Keratinocyte (primary cell): ENCODE results near the gene CTNNA2. TPM values are rescaled to one million over a fixed set of nuclear protein-coding genes. Genes with fewer than 3 reads are reported as not detected.

Source experiments
- DNase-seq: peaks from one replicate; pipeline ENCODE4 v3.0.0-alpha.2; 2011; ENCODE audit warnings: low read depth, missing footprints, low spot score
- FAIRE-seq: peaks from 2 replicates; lab custom pipeline; 2011; peaks lifted over from hg19 to GRCh38; lab: Jason Lieb, UNC
- H2AFZ ChIP-seq: 2 replicates; pipeline ENCODE4 v1.6.0; 2012; ENCODE audit warnings: low read length, control low read depth, inconsistent platforms; ENCODE audit not compliant: control insufficient read depth
- H3K27ac ChIP-seq: 2 replicates; pipeline ENCODE4 v1.5.1; 2011; ENCODE audit warnings: low read length; ENCODE audit not compliant: control insufficient read depth, insufficient read depth
- H3K27me3 ChIP-seq: 3 replicates; pipeline ENCODE4 v1.6.0; 2011; ENCODE audit warnings: low read length; ENCODE audit not compliant: control insufficient read depth, insufficient read depth; ENCODE audit errors: extremely low read depth
- H3K36me3 ChIP-seq, 2 experiments: 2 replicates in 1 of 2; 3 replicates in 1 of 2; pipeline ENCODE4 v1.5.1; 2011; ENCODE audit warnings: low read length in 2 of 2, mild to moderate bottlenecking in 1 of 2; ENCODE audit not compliant: control insufficient read depth in 2 of 2, insufficient read depth in 2 of 2; ENCODE audit errors: extremely low read depth in 1 of 2
- H3K4me1 ChIP-seq: 3 replicates; pipeline ENCODE4 v1.5.1; 2011; ENCODE audit warnings: low read length; ENCODE audit not compliant: control insufficient read depth, insufficient read depth; ENCODE audit errors: extremely low read depth
- H3K4me2 ChIP-seq: 3 replicates; pipeline ENCODE4 v1.6.0; 2011; ENCODE audit warnings: low read depth, low read length; ENCODE audit not compliant: control insufficient read depth, insufficient read depth; ENCODE audit errors: extremely low read depth
- H3K4me3 ChIP-seq, 3 experiments: fragments of 200-600 bp in 1 of 3; sonication (generic) in 1 of 3; 2 replicates in 2 of 3; 3 replicates in 1 of 3; pipeline ENCODE4 v1.5.1; 2011 to 2016; ENCODE audit warnings: low read length in 3 of 3, mild to moderate bottlenecking in 3 of 3, control low read depth in 2 of 3, inconsistent platforms in 1 of 3, low read depth in 1 of 3, mixed read lengths in 1 of 3, mixed run types in 1 of 3, moderate library complexity in 1 of 3; ENCODE audit not compliant: control insufficient read depth in 2 of 3, insufficient read depth in 2 of 3; ENCODE audit errors: extremely low read depth in 1 of 3
- H3K79me2 ChIP-seq: 2 replicates; pipeline ENCODE4 v1.6.0; 2012; ENCODE audit warnings: low read length; ENCODE audit not compliant: control insufficient read depth, insufficient read depth
- H3K9ac ChIP-seq: 3 replicates; pipeline ENCODE4 v1.6.0; 2011; ENCODE audit warnings: low read length; ENCODE audit not compliant: control insufficient read depth, insufficient read depth; ENCODE audit errors: extremely low read depth
- H3K9me1 ChIP-seq: 3 replicates; pipeline ENCODE4 v1.6.0; 2011; ENCODE audit warnings: low read length; ENCODE audit not compliant: control insufficient read depth, insufficient read depth; ENCODE audit errors: extremely low read depth
- H3K9me3 ChIP-seq: 2 replicates; pipeline ENCODE4 v1.5.1; 2012; ENCODE audit warnings: low read depth, low read length; ENCODE audit not compliant: control insufficient read depth
- H4K20me1 ChIP-seq: 3 replicates; pipeline ENCODE4 v1.6.0; 2011; ENCODE audit warnings: low read length; ENCODE audit not compliant: control insufficient read depth, insufficient read depth; ENCODE audit errors: extremely low read depth
- CTCF ChIP-seq, 3 experiments: IDR thresholded peaks in 1 of 3; conservative IDR thresholded peaks in 1 of 3; optimal IDR thresholded peaks in 1 of 3; 2 replicates in 2 of 3; 3 replicates in 1 of 3; pipeline versions ENCODE3 to v1.5.1; 2011; ENCODE audit warnings: low read length in 3 of 3, mild to moderate bottlenecking in 3 of 3, moderate library complexity in 2 of 3, control low read depth in 1 of 3, inconsistent platforms in 1 of 3; ENCODE audit not compliant: insufficient read depth in 2 of 3; ENCODE audit errors: extremely low read depth in 1 of 3
- EZH2 ChIP-seq: IDR thresholded peaks from one replicate; pipeline ENCODE4 v1.6.1; 2012; ENCODE audit warnings: inconsistent platforms, mild to moderate bottlenecking, low read length, moderate library complexity
- dilution Hi-C: fragments of 300-500 bp; cut with MboI; formaldehyde crosslinking; loops from one replicate; pipeline ENCODE4 v1.7.0; 2020; ENCODE audit warnings: low sequenced_read_pairs; ENCODE audit not compliant: extremely low pct_ligation_motif_present
- polyA plus RNA-seq, 5 experiments: library from polyadenylated mRNA; depleted of rRNA in 3 of 5; stranded (reverse) in 3 of 5; stranded (forward) in 1 of 5; unstranded in 1 of 5; fragments of >200 nt; gene quantifications; 1 replicate in 1 of 5; 2 replicates in 3 of 5; 3 replicates in 1 of 5; pipeline versions ENCODE4 v1.2.1 to v1.2.3, GENCODE V29; 2011 to 2012; ENCODE audit warnings: missing spikeins in 2 of 5, low read depth in 1 of 5, low replicate concordance in 1 of 5

The CTNNA2 gene
- polyA plus RNA-seq, 1 donor (not counting 4 experiments of a cell fraction or from before 2014, with no cell fraction given): not detected

- FAIRE-seq: no peak
- Histone ChIP-seq H3K27me3 (no peaks in the 10 kb centered on the region), H3K4me2 (no peak overlapping the region), H3K27ac (no peak overlapping the region), H3K9ac (no peak overlapping the region), H3K9me3 (peaks cover 3% of the 10 kb centered on the region), H3K36me3 (no peaks in the 10 kb centered on the region), H3K79me2 (no peaks in the 10 kb centered on the region), H2AFZ (no peak overlapping the region), H3K9me1 (no peaks in the 10 kb centered on the region), H3K4me1 (no peaks in the 10 kb centered on the region), H3K4me3 (no peak overlapping the region), H4K20me1 (no peaks in the 10 kb centered on the region)
- no peak for DNase-seq
- dilution Hi-C loops: no loop called here
- TF ChIP-seq EZH2 (no peak), CTCF (optimal IDR thresholded peaks at IDR 0.05 in 1 of 3, IDR thresholded peaks at IDR 0.05 in 1 of 3, conservative IDR thresholded peaks at IDR 0.05 in 1 of 3; ENCODE audit: extremely low read depth in 1 of 3, insufficient read depth in 2 of 3, low read length in 3 of 3) (no peak)
Observed at GRCh38 chr2:80148906-80149305, 636.1 kb downstream of the CTNNA2 start.

GRCh38 chr2:80149991-80150390 is 637.1 kb downstream of the CTNNA2 start:
- H3K27ac ChIP-seq: no peak overlapping the region
- dilution Hi-C loops: no loop called here
- H4K20me1 ChIP-seq: no peaks in the 10 kb centered on the region
- H3K4me3 ChIP-seq: no peak overlapping the region
- no peaks in the 10 kb centered on the region for H3K4me1 ChIP-seq
- FAIRE-seq: no peak
- TF ChIP-seq CTCF (optimal IDR thresholded peaks at IDR 0.05 in 1 of 3, IDR thresholded peaks at IDR 0.05 in 1 of 3, conservative IDR thresholded peaks at IDR 0.05 in 1 of 3; ENCODE audit: extremely low read depth in 1 of 3, insufficient read depth in 2 of 3, low read length in 3 of 3) (no peak), EZH2 (no peak)
- no peaks in the 10 kb centered on the region for H3K36me3 ChIP-seq
- H3K4me2 ChIP-seq: no peak overlapping the region
- no peak for DNase-seq
- no peaks in the 10 kb centered on the region for H3K9me1 ChIP-seq
- peaks cover 3% of the 10 kb centered on the region for H3K9me3 ChIP-seq
- H3K79me2 ChIP-seq: no peaks in the 10 kb centered on the region
- no peaks in the 10 kb centered on the region for H3K27me3 ChIP-seq
- no peak overlapping the region for H2AFZ ChIP-seq
- no peak overlapping the region for H3K9ac ChIP-seq
